ENCODE results near the gene KIAA0040. TPM values are rescaled to one million over a fixed set of nuclear protein-coding genes. Genes with fewer than 3 reads are reported as not detected.

The KIAA0040 gene
- total RNA-seq, 1 experiment from 2014 or later, result 15.0 TPM

- Mint-ChIP-seq H3K27me3 (ENCODE audit: low read depth) (no peaks in the 10 kb centered on the region), H3K4me3 (no peak overlapping the region), H3K9me3 (peaks cover 3% of the 10 kb centered on the region; the same call in 1 of the 2 replicates), H3K36me3 (no peaks in the 10 kb centered on the region), H3K4me1 (peaks cover 49% of the 10 kb centered on the region), H3K27ac (no peak overlapping the region)
- DNase-seq (ENCODE audit: low spot score), result no peak
- no peak for ATAC-seq
- ChIA-PET CTCF (interaction anchor here (2.2 to 8.0 kb wide), 2 partner anchors 17 to 98 kb away, joined by 9 to 110 read pairs; no protein-coding TSS in a partner anchor), POLR2A (no interaction called here)
- no peak for TF ChIP-seq TCF7 (CRISPR knock-in tag; IDR thresholded peaks at IDR 0.05; ENCODE audit: low read depth)
- TF ChIP-seq NR2C2 (CRISPR knock-in tag; IDR thresholded peaks at IDR 0.05), result no peak
- TF ChIP-seq, protein P1, sequence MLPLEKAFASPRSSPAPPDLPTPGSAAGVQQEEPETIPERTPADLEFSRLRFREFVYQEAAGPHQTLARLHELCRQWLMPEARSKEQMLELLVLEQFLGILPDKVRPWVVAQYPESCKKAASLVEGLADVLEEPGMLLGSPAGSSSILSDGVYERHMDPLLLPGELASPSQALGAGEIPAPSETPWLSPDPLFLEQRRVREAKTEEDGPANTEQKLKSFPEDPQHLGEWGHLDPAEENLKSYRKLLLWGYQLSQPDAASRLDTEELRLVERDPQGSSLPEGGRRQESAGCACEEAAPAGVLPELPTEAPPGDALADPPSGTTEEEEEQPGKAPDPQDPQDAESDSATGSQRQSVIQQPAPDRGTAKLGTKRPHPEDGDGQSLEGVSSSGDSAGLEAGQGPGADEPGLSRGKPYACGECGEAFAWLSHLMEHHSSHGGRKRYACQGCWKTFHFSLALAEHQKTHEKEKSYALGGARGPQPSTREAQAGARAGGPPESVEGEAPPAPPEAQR (CRISPR knock-in tag; IDR thresholded peaks at IDR 0.05), result no peak
- TF ChIP-seq CTCF (IDR thresholded peaks at IDR 0.05), result no peak
- TF ChIP-seq MXD4 (CRISPR knock-in tag; IDR thresholded peaks at IDR 0.05; ENCODE audit: borderline replicate concordance), result no peak
- no peak for TF ChIP-seq USF1 (CRISPR knock-in tag; IDR thresholded peaks at IDR 0.05)
- TF ChIP-seq, protein P2, sequence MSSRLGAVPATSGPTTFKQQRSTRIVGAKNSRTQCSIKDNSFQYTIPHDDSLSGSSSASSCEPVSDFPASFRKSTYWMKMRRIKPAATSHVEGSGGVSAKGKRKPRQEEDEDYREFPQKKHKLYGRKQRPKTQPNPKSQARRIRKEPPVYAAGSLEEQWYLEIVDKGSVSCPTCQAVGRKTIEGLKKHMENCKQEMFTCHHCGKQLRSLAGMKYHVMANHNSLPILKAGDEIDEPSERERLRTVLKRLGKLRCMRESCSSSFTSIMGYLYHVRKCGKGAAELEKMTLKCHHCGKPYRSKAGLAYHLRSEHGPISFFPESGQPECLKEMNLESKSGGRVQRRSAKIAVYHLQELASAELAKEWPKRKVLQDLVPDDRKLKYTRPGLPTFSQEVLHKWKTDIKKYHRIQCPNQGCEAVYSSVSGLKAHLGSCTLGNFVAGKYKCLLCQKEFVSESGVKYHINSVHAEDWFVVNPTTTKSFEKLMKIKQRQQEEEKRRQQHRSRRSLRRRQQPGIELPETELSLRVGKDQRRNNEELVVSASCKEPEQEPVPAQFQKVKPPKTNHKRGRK (CRISPR knock-in tag; IDR thresholded peaks at IDR 0.05; ENCODE audit: borderline replicate concordance), result no peak
Observed at GRCh38 chr1:175127565-175127964, 65.0 kb downstream of the KIAA0040 start.

DNA sequence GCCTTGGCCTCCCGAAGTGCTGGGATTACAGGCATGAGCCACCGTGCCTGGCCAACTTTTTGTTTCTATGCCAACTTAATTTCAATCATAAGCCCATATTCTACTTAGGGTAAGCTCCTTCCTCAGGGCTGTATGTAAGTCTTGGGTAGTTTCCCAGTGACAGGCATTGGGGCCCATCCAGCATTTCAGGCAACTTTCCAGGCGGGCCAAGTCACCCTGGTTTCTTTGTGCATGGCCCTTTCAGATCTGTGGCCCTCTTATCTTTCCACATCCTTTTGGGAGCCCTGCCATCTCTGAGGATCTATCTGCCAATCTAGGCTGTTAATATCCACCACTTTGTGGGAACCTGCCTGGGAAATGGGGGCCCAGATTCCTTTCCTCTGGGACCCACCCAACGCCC is 66.2 kb downstream of the KIAA0040 start:
- H3K27ac Mint-ChIP-seq, result no peak overlapping the region

More for the DNA sequence above, 66.2 kb downstream of the KIAA0040 start:
- TF ChIP-seq CTCF (IDR thresholded peaks at IDR 0.05), result no peak
- no peak for TF ChIP-seq E2F5 (CRISPR knock-in tag; IDR thresholded peaks at IDR 0.05)
- no peak for TF ChIP-seq ZNF396 (CRISPR knock-in tag; IDR thresholded peaks at IDR 0.05; ENCODE audit: borderline replicate concordance)
- no peak for TF ChIP-seq SMAD3 (CRISPR knock-in tag; IDR thresholded peaks at IDR 0.05; ENCODE audit: borderline replicate concordance)
- TF ChIP-seq, protein P3, sequence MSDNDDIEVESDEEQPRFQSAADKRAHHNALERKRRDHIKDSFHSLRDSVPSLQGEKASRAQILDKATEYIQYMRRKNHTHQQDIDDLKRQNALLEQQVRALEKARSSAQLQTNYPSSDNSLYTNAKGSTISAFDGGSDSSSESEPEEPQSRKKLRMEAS (CRISPR knock-in tag; IDR thresholded peaks at IDR 0.05), result no peak
- TF ChIP-seq ZNF121 (CRISPR knock-in tag; IDR thresholded peaks at IDR 0.05), result no peak
- TF ChIP-seq SOX15 (CRISPR knock-in tag; IDR thresholded peaks at IDR 0.05), result no peak
- no peak for TF ChIP-seq ELF4 (CRISPR knock-in tag; IDR thresholded peaks at IDR 0.05; ENCODE audit: low read depth)
- TF ChIP-seq TEAD1 (CRISPR knock-in tag; IDR thresholded peaks at IDR 0.05), result no peak
- TF ChIP-seq HMGA2 (CRISPR knock-in tag; IDR thresholded peaks at IDR 0.05), result no peak
- no peak for TF ChIP-seq ATF3 (CRISPR knock-in tag; conservative IDR thresholded peaks at IDR 0.05)
- TF ChIP-seq NFYB (CRISPR knock-in tag; conservative IDR thresholded peaks at IDR 0.05; ENCODE audit: low read depth), result no peak
- TF ChIP-seq GTF2I (CRISPR knock-in tag; conservative IDR thresholded peaks at IDR 0.05), result no peak
- no peak for TF ChIP-seq CBFB (CRISPR knock-in tag; IDR thresholded peaks at IDR 0.05; ENCODE audit: low read depth)
- no peak for TF ChIP-seq NFATC4 (CRISPR knock-in tag; IDR thresholded peaks at IDR 0.05)
- no peak for TF ChIP-seq FOXJ3 (CRISPR knock-in tag; IDR thresholded peaks at IDR 0.05; ENCODE audit: borderline replicate concordance)
- no peak for TF ChIP-seq FOXK1 (CRISPR knock-in tag; IDR thresholded peaks at IDR 0.05)
- TF ChIP-seq ZNF263 (CRISPR knock-in tag; IDR thresholded peaks at IDR 0.05; ENCODE audit: low read depth), result no peak
- no peak for TF ChIP-seq CREM (CRISPR knock-in tag; IDR thresholded peaks at IDR 0.05)
- TF ChIP-seq ZNF416 (CRISPR knock-in tag; IDR thresholded peaks at IDR 0.05), result no peak
- DNase-seq (ENCODE audit: low spot score) (no peak), ATAC-seq (no peak)
- POLR2A ChIA-PET, result no interaction called here
- no peak overlapping the region for H3K4me3 Mint-ChIP-seq
- CTCF ChIA-PET, result interaction anchor here (1.4 to 8.0 kb wide), 6 partner anchors 18 to 247 kb away, joined by 3 to 110 read pairs (median 40); no protein-coding TSS in a partner anchor
- no peaks in the 10 kb centered on the region for H3K27me3 Mint-ChIP-seq (ENCODE audit: low read depth)
- H3K9me3 Mint-ChIP-seq, result peaks cover 3% of the 10 kb centered on the region; the same call in 1 of the 2 replicates
- H3K36me3 Mint-ChIP-seq, result no peaks in the 10 kb centered on the region
- peaks cover 37% of the 10 kb centered on the region for H3K4me1 Mint-ChIP-seq

Data from WTC11 (cell line).